ENCODE measurements around the gene HTRA1. TPM values are rescaled to one million over a fixed set of nuclear protein-coding genes. Genes with fewer than 3 reads are reported as not detected.

The HTRA1 gene
- total and polyA plus RNA-seq, 10 donors, result 18.3 to 63.7 (median 35.3) TPM

DNA sequence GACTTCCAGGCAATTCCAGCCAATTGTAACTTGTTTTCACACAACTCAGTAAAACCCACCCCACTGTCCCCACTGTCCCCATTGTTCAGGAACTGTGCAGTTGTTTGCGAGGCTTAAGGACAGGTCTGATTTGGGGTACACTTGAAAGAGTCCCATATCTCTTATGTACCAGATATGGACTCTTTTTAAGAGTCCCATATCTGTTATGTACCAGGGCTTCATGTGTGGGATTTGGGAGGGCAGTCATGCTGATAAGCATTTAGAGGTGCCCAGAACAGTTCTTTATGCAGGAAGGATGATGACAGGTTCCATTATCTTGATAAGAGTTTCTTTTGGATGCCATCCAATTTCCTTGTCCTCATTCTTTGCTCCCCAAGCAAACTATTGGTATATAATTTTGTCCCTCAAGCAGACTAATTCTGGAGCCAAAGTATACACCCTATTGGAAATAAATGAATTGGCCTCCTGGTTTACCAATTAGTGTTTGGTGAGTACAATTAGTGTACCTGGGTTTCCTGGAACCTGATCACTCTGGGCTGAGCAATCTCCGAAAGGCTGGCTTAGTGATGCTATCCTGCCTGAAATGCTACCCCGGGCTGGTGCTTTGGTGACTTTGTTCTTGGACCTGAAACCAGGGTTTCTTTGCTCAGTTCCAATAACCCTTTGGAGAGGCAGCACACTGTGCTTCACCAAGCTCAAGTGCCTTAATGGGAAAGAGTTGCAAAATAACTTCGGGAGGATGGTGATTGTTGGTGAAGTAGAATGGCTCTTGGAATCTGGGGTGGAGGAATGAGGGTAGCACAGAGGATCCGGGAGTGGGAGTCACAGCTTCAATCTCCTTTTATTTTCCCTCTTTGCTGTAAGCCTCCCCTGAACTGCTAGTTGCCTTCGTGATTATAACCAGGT, 93.0 kb downstream of the HTRA1 start:
- Histone ChIP-seq H3K36me3 (no peaks in the 10 kb centered on the region), H3K27ac (no peak overlapping the region), H3K9me3 (no peaks in the 10 kb centered on the region), H3K27me3 (replicated peaks in 1 of 7) (peaks cover 0 to 39% (median 0%) of the 10 kb centered on the region in 7 donors), H3K4me3 (no peak overlapping the region), H3K4me1 (peaks cover 0 to 6% (median 0%) of the 10 kb centered on the region in 6 donors)
- intact Hi-C loops (cut with DNase I; ENCODE audit: low total_unique reads), result no loop called here
- TF ChIP-seq POLR2AphosphoS5 (IDR thresholded peaks at IDR 0.05) (no peak), POLR2A (IDR thresholded peaks at IDR 0.05) (no peak), CTCF (IDR thresholded peaks at IDR 0.05 in 8 of 11, conservative IDR thresholded peaks at IDR 0.05 in 3 of 11) (no peak)
- DNase-seq, result no peak
- WGBS, 5 donors, result 87 to 90% (median 88%) methylated on average over 6 of the region's 6 CpGs

DNA sequence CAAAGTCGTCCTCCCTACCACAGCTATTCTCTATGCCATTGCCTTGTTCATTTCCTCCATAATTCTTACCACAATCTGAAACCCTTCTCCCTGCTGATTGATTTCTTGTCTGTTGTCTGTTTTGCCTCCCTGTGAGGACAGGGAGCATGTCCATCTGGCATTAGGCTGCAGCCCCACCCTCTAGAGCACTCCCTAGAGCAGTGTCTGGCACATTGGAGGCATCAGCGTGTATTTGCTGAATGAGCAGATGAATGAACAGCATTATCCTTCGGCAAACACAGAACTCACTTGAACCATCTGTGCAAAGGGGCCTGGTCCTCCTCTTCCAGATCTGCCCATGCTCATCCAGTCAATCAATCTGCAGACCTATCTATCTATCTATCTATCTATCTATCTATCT, 94.1 kb downstream of the HTRA1 start:
- intact Hi-C loops (cut with DNase I; ENCODE audit: low total_unique reads), result no loop called here
- Histone ChIP-seq H3K36me3 (no peaks in the 10 kb centered on the region), H3K9me3 (no peaks in the 10 kb centered on the region), H3K4me3 (no peak overlapping the region), H3K27ac (no peak overlapping the region), H3K27me3 (replicated peaks in 1 of 7) (peaks cover 0 to 49% (median 0%) of the 10 kb centered on the region in 7 donors), H3K4me1 (peaks cover 0 to 6% (median 0%) of the 10 kb centered on the region in 6 donors)
- DNase-seq, result no peak
- TF ChIP-seq CTCF (IDR thresholded peaks at IDR 0.05 in 8 of 11, conservative IDR thresholded peaks at IDR 0.05 in 3 of 11), result no peak
- TF ChIP-seq POLR2A (IDR thresholded peaks at IDR 0.05), result no peak
- no peak for TF ChIP-seq POLR2AphosphoS5 (IDR thresholded peaks at IDR 0.05)
- WGBS, 5 donors, result 89 to 96% (median 90%) methylated on average over 3 of the region's 3 CpGs

DNA sequence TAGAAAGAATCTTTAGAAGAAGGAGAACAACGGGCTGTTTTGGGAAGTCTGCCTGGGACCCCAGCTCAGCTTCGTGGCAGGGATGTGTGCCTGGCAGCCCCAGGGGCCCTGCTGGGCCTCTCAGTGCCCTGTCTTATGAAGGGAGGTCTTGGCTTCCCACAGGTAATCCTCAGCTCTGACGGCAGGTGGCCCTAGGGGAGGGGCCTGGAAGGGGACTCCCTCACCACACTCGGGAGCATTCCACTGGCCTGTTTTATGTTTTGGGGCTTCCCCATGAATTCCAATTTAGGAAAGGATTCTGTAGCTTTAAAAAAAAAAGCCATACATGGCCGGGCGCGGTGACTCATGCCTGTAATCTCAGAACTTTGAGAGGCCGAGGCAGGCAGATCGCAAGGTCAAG, 96.2 kb downstream of the HTRA1 start:
- H3K4me1 ChIP-seq, result peaks cover 0 to 6% (median 0%) of the 10 kb centered on the region in 6 donors
- no peak overlapping the region for H3K4me3 ChIP-seq
- 36 to 62% (median 48%) methylated on average over 9 of the region's 9 CpGs for WGBS, 5 donors
- no peaks in the 10 kb centered on the region for H3K9me3 ChIP-seq
- H3K27ac ChIP-seq, result no peak overlapping the region
- TF ChIP-seq POLR2A (IDR thresholded peaks at IDR 0.05) (no peak), POLR2AphosphoS5 (IDR thresholded peaks at IDR 0.05) (no peak), CTCF (IDR thresholded peaks at IDR 0.05 in 8 of 11, conservative IDR thresholded peaks at IDR 0.05 in 3 of 11) (no peak)
- H3K36me3 ChIP-seq, result no peaks in the 10 kb centered on the region
- H3K27me3 ChIP-seq (replicated peaks in 1 of 7), result peaks cover 0 to 58% (median 0%) of the 10 kb centered on the region in 7 donors
- intact Hi-C loops (cut with DNase I; ENCODE audit: low total_unique reads), result no loop called here
- DNase-seq, result no peak

- Histone ChIP-seq H3K27me3 (replicated peaks in 1 of 7) (peaks cover 0 to 67% (median 0%) of the 10 kb centered on the region in 7 donors), H3K36me3 (no peaks in the 10 kb centered on the region), H3K4me3 (no peak overlapping the region), H3K4me1 (peaks cover 0 to 6% (median 0%) of the 10 kb centered on the region in 6 donors), H3K9me3 (no peaks in the 10 kb centered on the region), H3K27ac (no peak overlapping the region)
- TF ChIP-seq POLR2AphosphoS5 (IDR thresholded peaks at IDR 0.05) (no peak), POLR2A (IDR thresholded peaks at IDR 0.05) (no peak), CTCF (IDR thresholded peaks at IDR 0.05 in 8 of 11, conservative IDR thresholded peaks at IDR 0.05 in 3 of 11) (no peak)
- intact Hi-C loops (cut with DNase I; ENCODE audit: low total_unique reads), result no loop called here
- WGBS, 5 donors, result 29 to 45% (median 38%) methylated on average over 5 of the region's 5 CpGs
- DNase-seq, result no peak
Measured at GRCh38 chr10:122558452-122558851, 97.1 kb downstream of the HTRA1 start.
